ENCODE data around the gene PHACTR3. TPM values are rescaled to one million over a fixed set of nuclear protein-coding genes. Genes with fewer than 3 reads are reported as not detected.

Gene PHACTR3
- total and polyA plus RNA-seq, 2 of the 8 experiments (the other 6 are each of a cell fraction or from before 2014, with no cell fraction given), result 0.05 to 0.13 TPM

DNA sequence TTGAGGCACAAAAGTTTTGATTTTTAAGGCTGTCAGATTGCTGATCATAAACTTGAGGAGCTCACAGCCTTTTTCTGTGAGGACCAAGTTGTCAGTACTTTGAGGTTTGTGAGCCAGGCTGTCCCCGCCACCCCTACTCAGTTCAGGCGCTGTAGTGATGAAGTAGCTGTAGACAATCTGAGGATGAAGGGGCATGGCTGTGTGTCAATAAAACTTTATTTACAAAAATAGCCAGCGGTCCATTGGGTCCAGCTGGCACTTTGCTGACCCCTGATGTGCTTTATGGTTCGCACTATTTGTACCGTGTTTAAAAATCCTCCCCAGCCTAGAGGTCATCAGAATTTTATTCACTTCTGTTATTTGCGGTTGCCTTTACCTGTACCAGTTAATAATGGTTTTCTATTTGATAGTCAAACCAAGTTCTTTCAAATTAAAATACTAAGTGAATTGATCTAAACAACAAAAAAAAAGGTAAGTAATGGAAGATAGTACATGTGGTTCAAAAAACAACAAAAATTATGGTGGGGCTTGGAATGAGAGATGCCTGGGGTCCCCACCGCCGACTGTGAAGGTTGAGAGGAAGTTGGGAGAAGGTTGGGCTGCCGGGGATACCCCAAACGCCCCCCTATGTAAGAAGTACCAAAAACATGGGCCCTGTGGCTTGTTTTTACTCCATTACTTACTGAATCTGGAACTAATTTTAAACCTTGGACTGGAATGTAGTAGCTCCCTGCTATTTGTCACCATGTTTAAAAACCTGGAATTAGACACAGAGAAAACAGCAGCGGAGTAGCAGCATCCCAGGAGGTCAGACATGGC is 205.5 kb downstream of the PHACTR3 start:
- Histone ChIP-seq H3K79me1 (ENCODE audit: low read depth, low read length) (no peaks in the 10 kb centered on the region), H3K23me2 (ENCODE audit: low read depth, low read length) (no peaks in the 10 kb centered on the region), H2AFZ (ENCODE audit: low read length) (no peak overlapping the region), H3K36me3 (ENCODE audit: control insufficient read depth in 2 of 4, insufficient read depth in 4 of 4, low read length in 3 of 4) (no peaks in the 10 kb centered on the region), H3K9me3 (ENCODE audit: insufficient read depth in 2 of 2, low read depth in 1 of 2, low read length in 1 of 2) (peaks cover 88 to 95% of the 10 kb centered on the region in 2 experiments), H3K4me3 (ENCODE audit: extremely low read depth in 1 of 4, insufficient read depth in 2 of 4, low read depth in 3 of 4, low read length in 4 of 4) (no peak overlapping the region), H3K9ac (replicated peaks in 1 of 4; ENCODE audit: extremely low read depth in 1 of 4, low read depth in 3 of 4, low read length in 3 of 4) (no peak overlapping the region), H3K4me1 (replicated peaks in 1 of 4; ENCODE audit: control insufficient read depth in 3 of 4, insufficient read depth in 4 of 4, low read length in 3 of 4) (no peaks in the 10 kb centered on the region), H3K79me2 (ENCODE audit: control insufficient read depth in 1 of 2, insufficient read depth in 2 of 2, low read length in 2 of 2) (no peaks in the 10 kb centered on the region), H2BK20ac (ENCODE audit: low read length) (no peak overlapping the region), H4K91ac (replicated peaks; ENCODE audit: insufficient read length, low read length) (no peak overlapping the region), H3K4me2 (ENCODE audit: insufficient read depth in 1 of 2, low read depth in 2 of 2, low read length in 2 of 2) (no peak overlapping the region), H2AK5ac (ENCODE audit: low read depth, low read length) (no peak overlapping the region), H3K56ac (replicated peaks; ENCODE audit: insufficient read length, low read depth, low read length) (no peak overlapping the region), H3K27ac (ENCODE audit: low read depth, low read length) (no peak overlapping the region), H2BK120ac (replicated peaks; ENCODE audit: low read depth, low read length) (no peak overlapping the region), H2BK5ac (ENCODE audit: low read depth, low read length) (no peak overlapping the region), H3K14ac (ENCODE audit: insufficient read length) (no peak overlapping the region), H4K20me1 (replicated peaks in 1 of 2; ENCODE audit: control insufficient read depth in 1 of 2, insufficient read depth in 2 of 2, low read length in 2 of 2) (no peaks in the 10 kb centered on the region), H3K23ac (ENCODE audit: insufficient read length) (no peak overlapping the region), H4K8ac (ENCODE audit: extremely low read depth, insufficient read depth, low read length) (no peak overlapping the region; the same call in 1 of the 2 replicates), H4K5ac (ENCODE audit: insufficient read length, low read depth, low read length) (no peak overlapping the region), H3K4ac (replicated peaks; ENCODE audit: insufficient read length, low read depth, low read length) (no peak overlapping the region), H3K18ac (ENCODE audit: extremely low read depth, low read length) (no peak overlapping the region), H3K27me3 (replicated peaks in 1 of 4; ENCODE audit: control insufficient read depth in 3 of 4, extremely low read depth in 1 of 4, insufficient read depth in 3 of 4, low read length in 3 of 4) (peaks cover 0 to 2% (median 0%) of the 10 kb centered on the region in 4 experiments; a peak in 1 of 7 replicates), H2BK15ac (ENCODE audit: low read length) (no peak overlapping the region), H2BK12ac (ENCODE audit: low read depth, low read length) (no peak overlapping the region)
- ChIA-PET POLR2A (ENCODE audit: partially characterized antibody) (no interaction called here), CTCF (ENCODE audit: partially characterized antibody) (no interaction called here)
- DNase-seq (ENCODE audit: low read depth in 1 of 2, low spot score in 2 of 2) (no peak), FAIRE-seq (no peak)
- WGBS, 2 experiments (ENCODE audit: extremely low coverage in 1 of 2, insufficient coverage in 1 of 2, insufficient read length in 1 of 2, insufficient replicate concordance in 2 of 2, low coverage in 1 of 2, low lambda C conversion rate in 2 of 2, missing lambda C conversion rate in 1 of 2), result 67% methylated on average over 11 of the region's 11 CpGs; no CpG with 5 or more reads in 1 of the 2 experiments
- TF ChIP-seq, protein P1, sequence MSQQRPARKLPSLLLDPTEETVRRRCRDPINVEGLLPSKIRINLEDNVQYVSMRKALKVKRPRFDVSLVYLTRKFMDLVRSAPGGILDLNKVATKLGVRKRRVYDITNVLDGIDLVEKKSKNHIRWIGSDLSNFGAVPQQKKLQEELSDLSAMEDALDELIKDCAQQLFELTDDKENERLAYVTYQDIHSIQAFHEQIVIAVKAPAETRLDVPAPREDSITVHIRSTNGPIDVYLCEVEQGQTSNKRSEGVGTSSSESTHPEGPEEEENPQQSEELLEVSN (IDR thresholded peaks at IDR 0.05), result no peak
- TF ChIP-seq CHD2 (IDR thresholded peaks at IDR 0.05; ENCODE audit: low read length), result no peak
- no peak for TF ChIP-seq POLR2AphosphoS5 (IDR thresholded peaks at IDR 0.05; ENCODE audit: low read depth, low read length)
- no peak for TF ChIP-seq MAFK (IDR thresholded peaks at IDR 0.05; ENCODE audit: low read depth, low read length)
- no peak for TF ChIP-seq CEBPB (IDR thresholded peaks at IDR 0.05; ENCODE audit: low read depth, low read length)
